IMR-90 (cell line): Measurements from ENCODE around the gene ZNF764. TPM values are rescaled to one million over a fixed set of nuclear protein-coding genes. Genes with fewer than 3 reads are reported as not detected.

Experiments
- ATAC-seq: fragments of 200-7000 bp; cut with Tn5 transposase; 2 replicates; pipeline ENCODE4 v1.9.1; 2020; ENCODE audit warnings: low read depth, mild to moderate bottlenecking, moderate library complexity
- BruUV-seq: library from RNA; stranded (reverse); fragments of 400-500 nt; replicated peaks from 2 replicates; lab custom pipeline; 2021; lab: Mats Ljungman, UMichigan
- CTCF ChIA-PET: fragments of 300-600 bp; formaldehyde crosslinking; extraction: SDS; loops from one replicate; lab custom pipeline; 2021; ENCODE audit warnings: antibody characterized with exemption; lab: Yijun Ruan, JAX
- POLR2A ChIA-PET: fragments of 300-600 bp; sonication (Branson Sonifier 250); formaldehyde crosslinking; loops from one replicate; lab custom pipeline; 2022; ENCODE audit warnings: antibody characterized with exemption; ENCODE audit not compliant: unreplicated experiment; lab: Charles Lee
- DNase-seq: peaks from one replicate; pipeline ENCODE4 v3.0.0; 2013
- H2AFZ ChIP-seq: replicated peaks from 2 replicates; pipeline ENCODE3; 2013; ENCODE audit warnings: low read length, mild to moderate bottlenecking; ENCODE audit not compliant: poor library complexity
- H2AK5ac ChIP-seq: 2 replicates; pipeline ENCODE4 v1.6.1; 2013; ENCODE audit warnings: low read depth, low read length, inconsistent platforms
- H2AK9ac ChIP-seq: replicated peaks from 2 replicates; pipeline ENCODE3; 2013; ENCODE audit warnings: mild to moderate bottlenecking, low read depth, low read length, moderate library complexity; ENCODE audit not compliant: poor library complexity
- H2BK120ac ChIP-seq: 2 replicates; pipeline ENCODE4 v1.6.1; 2013; ENCODE audit warnings: low read depth, low read length, inconsistent platforms
- H2BK15ac ChIP-seq: 3 replicates; pipeline ENCODE4 v1.6.1; 2013; ENCODE audit warnings: low read depth, low read length, inconsistent platforms
- H2BK20ac ChIP-seq: 2 replicates; pipeline ENCODE4 v1.6.1; 2013; ENCODE audit warnings: low read depth, mild to moderate bottlenecking, inconsistent platforms, low read length, moderate library complexity
- H2BK5ac ChIP-seq: 2 replicates; pipeline ENCODE4 v1.6.1; 2013; ENCODE audit warnings: mild to moderate bottlenecking, low read depth, low read length, inconsistent platforms; ENCODE audit not compliant: poor library complexity, severe bottlenecking
- H3K14ac ChIP-seq: replicated peaks from 2 replicates; pipeline ENCODE4 v1.6.1; 2013; ENCODE audit warnings: low read depth, low read length, inconsistent platforms
- H3K18ac ChIP-seq: 2 replicates; pipeline ENCODE4 v1.6.1; 2013; ENCODE audit warnings: low read depth, low read length, control low read depth
- H3K23ac ChIP-seq: 2 replicates; pipeline ENCODE4 v1.6.1; 2013; ENCODE audit warnings: low read depth, low read length, inconsistent platforms
- H3K27ac ChIP-seq: 2 replicates; pipeline ENCODE4 v1.5.1; 2013; ENCODE audit warnings: mild to moderate bottlenecking, control low read depth, low read length; ENCODE audit not compliant: insufficient read depth
- H3K27me3 ChIP-seq: 2 replicates; pipeline ENCODE4 v1.6.1; 2013; ENCODE audit warnings: low read length; ENCODE audit not compliant: control insufficient read depth, insufficient read depth
- H3K36me3 ChIP-seq: 2 replicates; pipeline ENCODE4 v1.6.1; 2013; ENCODE audit warnings: low read length, mixed read lengths; ENCODE audit not compliant: control insufficient read depth, insufficient read depth
- H3K4ac ChIP-seq: 2 replicates; pipeline ENCODE4 v1.6.1; 2013; ENCODE audit warnings: low read depth, low read length, inconsistent platforms
- H3K4me1 ChIP-seq: 2 replicates; pipeline ENCODE4 v1.6.1; 2013; ENCODE audit warnings: low read length, mixed read lengths; ENCODE audit not compliant: control insufficient read depth, insufficient read depth
- H3K4me2 ChIP-seq: 2 replicates; pipeline ENCODE4 v1.6.1; 2013; ENCODE audit warnings: low read depth, mild to moderate bottlenecking, control low read depth, low read length, moderate library complexity
- H3K4me3 ChIP-seq: 2 replicates; pipeline ENCODE4 v1.5.1; 2013; ENCODE audit warnings: low read depth, mild to moderate bottlenecking, control low read depth, low read length, moderate library complexity; ENCODE audit not compliant: insufficient read depth
- H3K56ac ChIP-seq: 2 replicates; pipeline ENCODE4 v1.6.1; 2013; ENCODE audit warnings: low read length, inconsistent platforms; ENCODE audit not compliant: insufficient read depth; ENCODE audit errors: extremely low read depth
- H3K79me1 ChIP-seq, 2 experiments: 2 replicates each; pipeline ENCODE4 v1.6.1; 2013; ENCODE audit warnings: low read length in 2 of 2, inconsistent platforms in 1 of 2, low read depth in 1 of 2
- H3K9ac ChIP-seq: 2 replicates; pipeline ENCODE4 v1.6.1; 2013; ENCODE audit warnings: low read depth, low read length, control low read depth
- H3K9me1 ChIP-seq: 2 replicates; pipeline ENCODE4 v1.6.1; 2013; ENCODE audit warnings: low read length, inconsistent platforms; ENCODE audit not compliant: insufficient read depth
- H3K9me3 ChIP-seq: 2 replicates; pipeline ENCODE4 v1.6.1; 2013; ENCODE audit warnings: low read length; ENCODE audit not compliant: control insufficient read depth, insufficient read depth
- H4K20me1 ChIP-seq: 2 replicates; pipeline ENCODE4 v1.6.1; 2013; ENCODE audit warnings: low read length, inconsistent platforms; ENCODE audit not compliant: insufficient read depth
- H4K5ac ChIP-seq: 2 replicates; pipeline ENCODE4 v1.6.1; 2013; ENCODE audit warnings: mild to moderate bottlenecking, low read depth, low read length, control low read depth
- H4K8ac ChIP-seq, 2 experiments: 2 replicates each; pipeline ENCODE4 v1.6.1; 2013; ENCODE audit warnings: low read depth in 2 of 2, low read length in 2 of 2, control low read depth in 1 of 2, inconsistent platforms in 1 of 2
- H4K91ac ChIP-seq: 2 replicates; pipeline ENCODE4 v1.6.1; 2013; ENCODE audit warnings: low read depth, low read length, inconsistent platforms; ENCODE audit not compliant: insufficient read depth
- BHLHE40 ChIP-seq: fragments of 150-350 bp; IDR thresholded peaks from 2 replicates; pipeline ENCODE4 v1.6.1; 2016; ENCODE audit warnings: mild to moderate bottlenecking, low read depth, low read length
- CEBPB ChIP-seq: IDR thresholded peaks from 2 replicates; pipeline ENCODE4 v1.6.1; 2012; ENCODE audit warnings: low read depth, low read length, improper control_type of control experiment
- ELK1 ChIP-seq: fragments of 150-350 bp; IDR thresholded peaks from 2 replicates; pipeline ENCODE4 v1.6.1; 2016; ENCODE audit warnings: low read depth, mild to moderate bottlenecking, low read length, moderate library complexity, borderline replicate concordance
- MAFK ChIP-seq: IDR thresholded peaks from 2 replicates; pipeline ENCODE4 v1.6.1; 2012; ENCODE audit warnings: low read depth, low read length, improper control_type of control experiment
- MAZ ChIP-seq: IDR thresholded peaks from 2 replicates; pipeline ENCODE4 v1.6.1; 2012; ENCODE audit warnings: low read depth, mild to moderate bottlenecking, low read length, improper control_type of control experiment, moderate library complexity, borderline replicate concordance
- MXI1 ChIP-seq: IDR thresholded peaks from 2 replicates; pipeline ENCODE4 v1.6.1; 2012; ENCODE audit warnings: low read depth, mild to moderate bottlenecking, low read length, moderate library complexity, borderline replicate concordance
- NFE2L2 ChIP-seq: fragments of 150-350 bp; IDR thresholded peaks from 2 replicates; pipeline ENCODE4 v1.6.1; 2016; ENCODE audit warnings: low read depth, mild to moderate bottlenecking, low read length
- POLR2A ChIP-seq: IDR thresholded peaks from 2 replicates; pipeline ENCODE4 v1.6.1; 2012; ENCODE audit warnings: mild to moderate bottlenecking, low read depth, low read length
- RAD21 ChIP-seq: IDR thresholded peaks from 2 replicates; pipeline ENCODE4 v1.6.1; 2012; ENCODE audit warnings: low read length, improper control_type of control experiment
- WGBS, 2 experiments: methylation state at CpG; one replicate each; pipeline versions ENCODE4 v1.1.5 to v1.1.7; 2013; ENCODE audit warnings: missing lambda C conversion rate in 2 of 2; ENCODE audit not compliant: insufficient read length in 1 of 2; ENCODE audit errors: extremely low coverage in 2 of 2; 5-methylcytosine and 5-hydroxymethylcytosine counted together
- dilution Hi-C: fragments of 300-500 bp; cut with HindIII; formaldehyde crosslinking; loops from one replicate; pipeline ENCODE4 v1.14.3; 2018; ENCODE audit warnings: low sequenced_read_pairs; ENCODE audit not compliant: unreplicated experiment
- in situ Hi-C: fragments of 300-500 bp; cut with MboI; formaldehyde crosslinking; loops from 3 replicates; pipeline ENCODE4 v1.14.3; 2019; ENCODE audit warnings: low sequenced_read_pairs, inconsistent platforms, mixed read lengths
- intact Hi-C: fragments of 100-400 bp; cut with micrococcal nuclease; formaldehyde crosslinking; loops from 2 replicates; pipeline ENCODE4 v1.10.0; 2022
- polyA plus RNA-seq, 3 experiments: library from polyadenylated mRNA; depleted of rRNA; stranded (reverse); fragments of >200 nt; gene quantifications; 2 replicates each; pipeline ENCODE4 v1.2.3, GENCODE V29; 2012; ENCODE audit warnings: low replicate concordance in 1 of 3
- total RNA-seq: library from RNA; depleted of rRNA; stranded (reverse); fragments of >200 nt; gene quantifications from 2 replicates; pipeline ENCODE4 v1.2.3, GENCODE V29; 2012
- TF ChIP-seq, protein P1 (sequence below): fragments of 150-350 bp; IDR thresholded peaks from 2 replicates; pipeline ENCODE4 v1.6.1; 2017; ENCODE audit warnings: mild to moderate bottlenecking, antibody characterized with exemption, low read length, low read depth

Gene ZNF764
- total and polyA plus RNA-seq, 2 of the 4 experiments (the other 2 are of a cell fraction) = 2.2 to 4.6 TPM

GRCh38 chr16:30574678-30575077 is 16.5 kb upstream of the ZNF764 start:
- CTCF ChIA-PET = no interaction called here
- POLR2A ChIA-PET = no interaction called here
- no peak overlapping the region for H2AK9ac ChIP-seq
- no peak overlapping the region for H4K5ac ChIP-seq
- H3K4me3 ChIP-seq = no peak overlapping the region
- no CpG with 5 or more reads among the region's 1 CpG for WGBS, 2 experiments
- H3K9me1 ChIP-seq = no peaks in the 10 kb centered on the region
- H4K20me1 ChIP-seq = no peaks in the 10 kb centered on the region
- no peak overlapping the region for H3K27ac ChIP-seq
- in situ Hi-C loops = loop anchor here (5.0 kb wide), 1 partner anchor 37 kb away; no protein-coding TSS in a partner anchor
- H3K9ac ChIP-seq = no peak overlapping the region
- H2BK120ac ChIP-seq = no peak overlapping the region
- H2AFZ ChIP-seq = no peak overlapping the region
- dilution Hi-C loops = no loop called here
- BruUV-seq = no TSS peak
- no peak overlapping the region for H3K18ac ChIP-seq
- H3K4ac ChIP-seq = no peak overlapping the region
- peaks cover 4% of the 10 kb centered on the region for H3K4me1 ChIP-seq
- no peak overlapping the region for H4K91ac ChIP-seq
- no peaks in the 10 kb centered on the region for H3K9me3 ChIP-seq
- H2AK5ac ChIP-seq = no peak overlapping the region
- peaks cover 4% of the 10 kb centered on the region for H3K36me3 ChIP-seq
- H3K27me3 ChIP-seq = no peaks in the 10 kb centered on the region
- H3K4me2 ChIP-seq = no peak overlapping the region
- H4K8ac ChIP-seq = no peak overlapping the region
- H3K23ac ChIP-seq = no peak overlapping the region
- H3K14ac ChIP-seq = no peak overlapping the region
- no peak overlapping the region for H2BK15ac ChIP-seq
- no peak overlapping the region for H2BK5ac ChIP-seq
- no peak overlapping the region for H3K56ac ChIP-seq
- ATAC-seq = no peak
- peaks cover 5 to 33% of the 10 kb centered on the region in 2 experiments; a peak in 3 of 4 replicates for H3K79me1 ChIP-seq
- no peak for TF ChIP-seq ELK1
- TF ChIP-seq MAZ = no peak
- no peak for TF ChIP-seq NFE2L2
- TF ChIP-seq BHLHE40 = no peak
- no peak for TF ChIP-seq MAFK
- no peak for TF ChIP-seq POLR2A
- TF ChIP-seq CEBPB = no peak
- TF ChIP-seq MXI1 = no peak
- no peak for TF ChIP-seq RAD21
- TF ChIP-seq, protein P1, sequence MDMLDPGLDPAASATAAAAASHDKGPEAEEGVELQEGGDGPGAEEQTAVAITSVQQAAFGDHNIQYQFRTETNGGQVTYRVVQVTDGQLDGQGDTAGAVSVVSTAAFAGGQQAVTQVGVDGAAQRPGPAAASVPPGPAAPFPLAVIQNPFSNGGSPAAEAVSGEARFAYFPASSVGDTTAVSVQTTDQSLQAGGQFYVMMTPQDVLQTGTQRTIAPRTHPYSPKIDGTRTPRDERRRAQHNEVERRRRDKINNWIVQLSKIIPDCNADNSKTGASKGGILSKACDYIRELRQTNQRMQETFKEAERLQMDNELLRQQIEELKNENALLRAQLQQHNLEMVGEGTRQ = no peak
- no peak for DNase-seq
- intact Hi-C loops = no loop called here
- H2BK20ac ChIP-seq = no peak overlapping the region
